ENCODE results near the gene ASH1L.

GRCh38 chr1:155305881-155306391 is 256.7 kb downstream of the ASH1L start:
- TF ChIP-seq ZNF274 (IDR thresholded peaks at IDR 0.05; ENCODE audit: low read depth, low read length), result no peak
- TF ChIP-seq SUZ12 (IDR thresholded peaks at IDR 0.05; ENCODE audit: extremely low read depth, insufficient read depth, insufficient read length), result no peak
- TF ChIP-seq YY1 (IDR thresholded peaks at IDR 0.05; ENCODE audit: insufficient read depth, insufficient read length), result no peak
